Measurements from ENCODE around the gene UNC13D. TPM values are rescaled to one million over a fixed set of nuclear protein-coding genes. Genes with fewer than 3 reads are reported as not detected.

The UNC13D gene
- total and polyA plus RNA-seq, 9 of the 15 experiments (the other 6 are each of a cell fraction or from before 2014, with no cell fraction given), result 0.86 to 244 (median 69.2) TPM

DNA sequence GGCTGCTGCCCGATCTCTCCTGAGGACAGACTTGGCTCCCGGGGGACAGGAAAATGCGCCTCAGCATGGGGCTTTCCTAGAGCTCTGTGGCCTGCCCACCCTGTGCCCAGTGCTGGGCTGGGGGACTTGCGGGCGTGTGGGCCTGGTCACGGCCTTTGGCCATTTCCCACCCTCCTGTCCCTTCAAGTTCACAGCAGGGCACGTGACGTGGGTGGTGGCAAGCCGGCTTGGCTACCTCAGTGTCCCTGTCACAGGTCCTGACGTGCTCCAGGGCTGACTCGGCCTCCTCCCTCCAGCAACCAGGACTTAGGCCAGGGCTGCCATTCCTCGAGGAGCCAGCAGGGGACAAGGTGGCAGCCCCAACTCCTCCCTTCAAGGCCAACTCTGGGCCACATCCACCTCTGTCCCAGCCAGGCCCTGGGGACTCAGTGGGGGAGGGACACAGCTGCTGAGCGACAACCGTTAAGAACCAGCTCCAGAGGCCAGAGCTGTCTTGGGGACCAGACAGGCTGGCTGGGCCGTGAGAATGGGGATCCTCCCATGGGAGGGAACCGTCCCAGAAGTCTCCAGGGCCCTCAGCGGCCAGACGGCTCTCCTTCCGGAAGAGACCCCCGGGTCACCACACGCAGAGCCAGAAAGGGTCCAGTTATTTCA lies 981 bp upstream of the UNC13D start (continued):
- TF ChIP-seq, protein P1, sequence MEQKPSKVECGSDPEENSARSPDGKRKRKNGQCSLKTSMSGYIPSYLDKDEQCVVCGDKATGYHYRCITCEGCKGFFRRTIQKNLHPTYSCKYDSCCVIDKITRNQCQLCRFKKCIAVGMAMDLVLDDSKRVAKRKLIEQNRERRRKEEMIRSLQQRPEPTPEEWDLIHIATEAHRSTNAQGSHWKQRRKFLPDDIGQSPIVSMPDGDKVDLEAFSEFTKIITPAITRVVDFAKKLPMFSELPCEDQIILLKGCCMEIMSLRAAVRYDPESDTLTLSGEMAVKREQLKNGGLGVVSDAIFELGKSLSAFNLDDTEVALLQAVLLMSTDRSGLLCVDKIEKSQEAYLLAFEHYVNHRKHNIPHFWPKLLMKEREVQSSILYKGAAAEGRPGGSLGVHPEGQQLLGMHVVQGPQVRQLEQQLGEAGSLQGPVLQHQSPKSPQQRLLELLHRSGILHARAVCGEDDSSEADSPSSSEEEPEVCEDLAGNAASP (IDR thresholded peaks at IDR 0.05), result no peak
- TF ChIP-seq ARHGAP35 (IDR thresholded peaks at IDR 0.05; ENCODE audit: partially characterized antibody) (no peak), ZNF23 (CRISPR knock-in tag; IDR thresholded peaks at IDR 0.05) (no peak), ZKSCAN8 (CRISPR knock-in tag; IDR thresholded peaks at IDR 0.05) (no peak), CBFA2T3 (IDR thresholded peaks at IDR 0.05) (peak; percentile 65), ZNF197 (CRISPR knock-in tag; IDR thresholded peaks at IDR 0.05; ENCODE audit: low read depth) (no peak), RBM34 (IDR thresholded peaks at IDR 0.05; ENCODE audit: borderline replicate concordance, insufficient read depth, low read length) (no peak), ZBED1 (IDR thresholded peaks at IDR 0.05) (no peak), NCOA4 (IDR thresholded peaks at IDR 0.05; ENCODE audit: partially characterized antibody) (no peak), STAG1 (CRISPR knock-in tag; IDR thresholded peaks at IDR 0.05; ENCODE audit: borderline replicate concordance) (no peak), ESRRB (CRISPR knock-in tag; IDR thresholded peaks at IDR 0.05; ENCODE audit: borderline replicate concordance) (no peak), KDM1A (IDR thresholded peaks at IDR 0.05) (0 out of 4 replicates have a peak, but pooled peaks of 1 of the 2 experiments have one; percentile 23), CBX3 (IDR thresholded peaks at IDR 0.05; ENCODE audit: borderline replicate concordance in 1 of 2, low read length in 2 of 2) (peak in 1 of 2 experiments; percentile 70; a peak in 1 of 3 replicates), BCOR (IDR thresholded peaks at IDR 0.05) (peak; percentile 26; the same call in 1 of the 2 replicates), SMAD4 (CRISPR knock-in tag; conservative IDR thresholded peaks at IDR 0.05) (peak; percentile 90), PURB (CRISPR knock-in tag; IDR thresholded peaks at IDR 0.05; ENCODE audit: low read depth) (no peak), ZEB2 (IDR thresholded peaks at IDR 0.05) (no peak), ZNF384 (IDR thresholded peaks at IDR 0.05; ENCODE audit: low read depth, low read length) (peak; percentile 52), ZNF175 (CRISPR knock-in tag; IDR thresholded peaks at IDR 0.05; ENCODE audit: low read depth) (no peak), ZBTB17 (CRISPR knock-in tag; IDR thresholded peaks at IDR 0.05) (peak; percentile 72), POLR2B (IDR thresholded peaks at IDR 0.05; ENCODE audit: low read depth, partially characterized antibody) (peak; percentile 66), POLR3G (IDR thresholded peaks at IDR 0.05; ENCODE audit: extremely low read depth, insufficient read length, insufficient replicate concordance) (no peak), ZNF696 (CRISPR knock-in tag; conservative IDR thresholded peaks at IDR 0.05) (no peak), NONO (IDR thresholded peaks at IDR 0.05; ENCODE audit: low read depth in 2 of 2, low read length in 1 of 2) (no peak)
- TF ChIP-seq, protein P2, sequence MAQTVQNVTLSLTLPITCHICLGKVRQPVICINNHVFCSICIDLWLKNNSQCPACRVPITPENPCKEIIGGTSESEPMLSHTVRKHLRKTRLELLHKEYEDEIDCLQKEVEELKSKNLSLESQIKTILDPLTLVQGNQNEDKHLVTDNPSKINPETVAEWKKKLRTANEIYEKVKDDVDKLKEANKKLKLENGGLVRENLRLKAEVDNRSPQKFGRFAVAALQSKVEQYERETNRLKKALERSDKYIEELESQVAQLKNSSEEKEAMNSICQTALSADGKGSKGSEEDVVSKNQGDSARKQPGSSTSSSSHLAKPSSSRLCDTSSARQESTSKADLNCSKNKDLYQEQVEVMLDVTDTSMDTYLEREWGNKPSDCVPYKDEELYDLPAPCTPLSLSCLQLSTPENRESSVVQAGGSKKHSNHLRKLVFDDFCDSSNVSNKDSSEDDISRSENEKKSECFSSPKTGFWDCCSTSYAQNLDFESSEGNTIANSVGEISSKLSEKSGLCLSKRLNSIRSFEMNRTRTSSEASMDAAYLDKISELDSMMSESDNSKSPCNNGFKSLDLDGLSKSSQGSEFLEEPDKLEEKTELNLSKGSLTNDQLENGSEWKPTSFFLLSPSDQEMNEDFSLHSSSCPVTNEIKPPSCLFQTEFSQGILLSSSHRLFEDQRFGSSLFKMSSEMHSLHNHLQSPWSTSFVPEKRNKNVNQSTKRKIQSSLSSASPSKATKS (CRISPR knock-in tag; IDR thresholded peaks at IDR 0.05), result 0 out of 2 replicates have a peak, but pooled peaks have one; percentile 42
- TF ChIP-seq, protein P3, sequence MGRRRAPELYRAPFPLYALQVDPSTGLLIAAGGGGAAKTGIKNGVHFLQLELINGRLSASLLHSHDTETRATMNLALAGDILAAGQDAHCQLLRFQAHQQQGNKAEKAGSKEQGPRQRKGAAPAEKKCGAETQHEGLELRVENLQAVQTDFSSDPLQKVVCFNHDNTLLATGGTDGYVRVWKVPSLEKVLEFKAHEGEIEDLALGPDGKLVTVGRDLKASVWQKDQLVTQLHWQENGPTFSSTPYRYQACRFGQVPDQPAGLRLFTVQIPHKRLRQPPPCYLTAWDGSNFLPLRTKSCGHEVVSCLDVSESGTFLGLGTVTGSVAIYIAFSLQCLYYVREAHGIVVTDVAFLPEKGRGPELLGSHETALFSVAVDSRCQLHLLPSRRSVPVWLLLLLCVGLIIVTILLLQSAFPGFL (CRISPR knock-in tag; IDR thresholded peaks at IDR 0.05), result no peak
